Uterus (tissue), 2 donors: ENCODE measurements around the gene AGBL1.

Experiments
- POLR2A ChIP-seq, 2 donors: fragments of 450-650 bp; IDR thresholded peaks; one replicate each; pipeline ENCODE4 v1.6.1; 2016; ENCODE audit warnings: antibody characterized with exemption in 2 of 2, mild to moderate bottlenecking in 1 of 2, moderate library complexity in 1 of 2
- TF ChIP-seq, protein P1 (sequence below), 4 experiments: fragments of 200-600 bp in 2 of 4; fragments of 450-650 bp in 2 of 4; sonication (generic) in 2 of 4; IDR thresholded peaks; one replicate each; pipeline ENCODE4 v1.5.1; 2016 to 2019; ENCODE audit warnings: antibody characterized with exemption in 4 of 4, mild to moderate bottlenecking in 2 of 4, moderate library complexity in 1 of 4

DNA sequence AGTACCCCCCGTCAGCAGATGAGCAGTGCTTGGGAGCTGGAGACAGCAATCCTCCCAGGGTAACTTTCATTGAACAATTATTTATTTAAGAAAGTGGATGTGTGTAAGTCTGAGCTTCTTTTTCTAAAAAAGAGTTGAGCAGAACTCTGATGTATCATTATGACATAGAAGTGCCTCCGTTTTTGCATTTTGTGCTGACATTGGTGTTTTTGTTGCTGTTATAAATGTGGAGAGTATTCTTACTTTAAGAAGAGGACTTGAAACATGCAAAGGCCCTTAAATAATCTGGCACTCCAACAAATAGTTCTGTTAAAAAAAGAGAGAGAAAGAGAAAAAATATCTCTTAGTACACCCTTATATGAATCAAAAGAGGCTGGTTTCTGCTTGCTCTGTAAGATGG, 217.1 kb downstream of the AGBL1 start:
- TF ChIP-seq, protein P1, sequence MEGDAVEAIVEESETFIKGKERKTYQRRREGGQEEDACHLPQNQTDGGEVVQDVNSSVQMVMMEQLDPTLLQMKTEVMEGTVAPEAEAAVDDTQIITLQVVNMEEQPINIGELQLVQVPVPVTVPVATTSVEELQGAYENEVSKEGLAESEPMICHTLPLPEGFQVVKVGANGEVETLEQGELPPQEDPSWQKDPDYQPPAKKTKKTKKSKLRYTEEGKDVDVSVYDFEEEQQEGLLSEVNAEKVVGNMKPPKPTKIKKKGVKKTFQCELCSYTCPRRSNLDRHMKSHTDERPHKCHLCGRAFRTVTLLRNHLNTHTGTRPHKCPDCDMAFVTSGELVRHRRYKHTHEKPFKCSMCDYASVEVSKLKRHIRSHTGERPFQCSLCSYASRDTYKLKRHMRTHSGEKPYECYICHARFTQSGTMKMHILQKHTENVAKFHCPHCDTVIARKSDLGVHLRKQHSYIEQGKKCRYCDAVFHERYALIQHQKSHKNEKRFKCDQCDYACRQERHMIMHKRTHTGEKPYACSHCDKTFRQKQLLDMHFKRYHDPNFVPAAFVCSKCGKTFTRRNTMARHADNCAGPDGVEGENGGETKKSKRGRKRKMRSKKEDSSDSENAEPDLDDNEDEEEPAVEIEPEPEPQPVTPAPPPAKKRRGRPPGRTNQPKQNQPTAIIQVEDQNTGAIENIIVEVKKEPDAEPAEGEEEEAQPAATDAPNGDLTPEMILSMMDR (IDR thresholded peaks at IDR 0.05) = no peak
- no peak for TF ChIP-seq POLR2A (IDR thresholded peaks at IDR 0.05)
